Kidney epithelial cell (primary cell): ENCODE results near the gene MCC. TPM values are rescaled to one million over a fixed set of nuclear protein-coding genes. Genes with fewer than 3 reads are reported as not detected.

ENCODE experiments used
- DNase-seq: peaks from one replicate; pipeline ENCODE4 v3.0.0-alpha.2; 2010; ENCODE audit warnings: low read depth
- H3K27me3 ChIP-seq: 2 replicates; pipeline ENCODE4 v1.6.0; 2011; ENCODE audit warnings: low read length; ENCODE audit not compliant: control insufficient read depth, insufficient read depth
- H3K36me3 ChIP-seq: 2 replicates; pipeline ENCODE4 v1.5.1; 2011; ENCODE audit warnings: low read length; ENCODE audit not compliant: control insufficient read depth, insufficient read depth
- H3K4me3 ChIP-seq: 2 replicates; pipeline ENCODE4 v1.5.1; 2011; ENCODE audit warnings: low read depth, mild to moderate bottlenecking, control low read depth, low read length
- total RNA-seq: library from RNA; depleted of rRNA; stranded (reverse); fragments of >200 nt; gene quantifications from 2 replicates; pipeline ENCODE4 v1.2.3, GENCODE V29; 2015
- TF ChIP-seq, protein P1 (sequence below): IDR thresholded peaks from 2 replicates; pipeline ENCODE4 v1.5.1; 2011; ENCODE audit warnings: mild to moderate bottlenecking, moderate library complexity, low read length, control low read depth, inconsistent platforms; ENCODE audit not compliant: insufficient read depth, poor library complexity, severe bottlenecking

The MCC gene
- total RNA-seq, 1 donor from 2014 or later = 16.7 TPM

DNA sequence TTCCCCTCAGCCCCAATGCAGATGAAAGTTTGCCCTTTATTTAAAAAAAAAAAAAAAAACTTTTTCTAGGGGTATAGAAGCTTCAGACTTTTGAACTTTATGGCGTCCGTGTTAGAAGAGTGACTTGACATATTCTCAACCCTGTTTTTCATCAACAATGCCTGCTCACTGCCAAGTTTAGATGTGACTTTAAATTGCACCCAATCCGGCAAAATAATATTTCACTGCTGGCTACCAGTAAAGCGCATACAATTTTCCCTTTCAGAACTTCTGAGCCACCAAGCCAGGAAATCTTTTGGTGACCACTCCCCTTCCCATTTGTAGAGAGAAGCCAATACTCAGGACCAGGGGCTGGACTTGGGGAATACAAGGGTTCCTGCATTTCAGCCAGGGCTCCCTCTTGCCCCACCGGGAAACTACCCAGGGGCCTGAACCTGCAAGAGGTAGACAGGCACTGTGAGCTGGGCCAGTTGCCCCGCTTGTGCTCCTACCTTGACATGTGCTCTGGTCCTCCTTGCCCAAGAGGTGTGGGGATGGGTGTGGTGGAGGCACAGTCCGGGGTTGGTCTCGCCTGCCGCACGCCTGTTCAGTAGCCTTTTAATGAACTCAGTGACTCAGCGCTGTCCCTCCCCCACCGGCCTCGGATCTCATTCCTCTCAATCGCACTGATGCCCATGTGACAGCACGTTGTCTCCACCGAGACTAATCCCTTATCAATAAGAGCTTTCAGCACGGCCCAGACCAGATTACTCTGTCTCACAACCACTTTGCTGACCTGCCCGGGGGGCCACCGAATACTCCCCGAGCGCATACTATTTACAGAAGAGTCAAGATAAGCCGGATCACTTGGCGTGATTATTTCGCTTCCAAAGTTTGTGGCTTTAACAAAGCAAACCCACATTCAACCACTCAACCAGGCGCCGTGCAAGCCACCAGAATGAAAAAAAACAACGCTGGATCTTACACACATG, 285.2 kb downstream of the MCC start:
- Histone ChIP-seq H3K4me3 (no peak overlapping the region), H3K27me3 (no peaks in the 10 kb centered on the region), H3K36me3 (no peaks in the 10 kb centered on the region)
- DNase-seq = no peak
- TF ChIP-seq, protein P1, sequence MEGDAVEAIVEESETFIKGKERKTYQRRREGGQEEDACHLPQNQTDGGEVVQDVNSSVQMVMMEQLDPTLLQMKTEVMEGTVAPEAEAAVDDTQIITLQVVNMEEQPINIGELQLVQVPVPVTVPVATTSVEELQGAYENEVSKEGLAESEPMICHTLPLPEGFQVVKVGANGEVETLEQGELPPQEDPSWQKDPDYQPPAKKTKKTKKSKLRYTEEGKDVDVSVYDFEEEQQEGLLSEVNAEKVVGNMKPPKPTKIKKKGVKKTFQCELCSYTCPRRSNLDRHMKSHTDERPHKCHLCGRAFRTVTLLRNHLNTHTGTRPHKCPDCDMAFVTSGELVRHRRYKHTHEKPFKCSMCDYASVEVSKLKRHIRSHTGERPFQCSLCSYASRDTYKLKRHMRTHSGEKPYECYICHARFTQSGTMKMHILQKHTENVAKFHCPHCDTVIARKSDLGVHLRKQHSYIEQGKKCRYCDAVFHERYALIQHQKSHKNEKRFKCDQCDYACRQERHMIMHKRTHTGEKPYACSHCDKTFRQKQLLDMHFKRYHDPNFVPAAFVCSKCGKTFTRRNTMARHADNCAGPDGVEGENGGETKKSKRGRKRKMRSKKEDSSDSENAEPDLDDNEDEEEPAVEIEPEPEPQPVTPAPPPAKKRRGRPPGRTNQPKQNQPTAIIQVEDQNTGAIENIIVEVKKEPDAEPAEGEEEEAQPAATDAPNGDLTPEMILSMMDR = no peak

DNA sequence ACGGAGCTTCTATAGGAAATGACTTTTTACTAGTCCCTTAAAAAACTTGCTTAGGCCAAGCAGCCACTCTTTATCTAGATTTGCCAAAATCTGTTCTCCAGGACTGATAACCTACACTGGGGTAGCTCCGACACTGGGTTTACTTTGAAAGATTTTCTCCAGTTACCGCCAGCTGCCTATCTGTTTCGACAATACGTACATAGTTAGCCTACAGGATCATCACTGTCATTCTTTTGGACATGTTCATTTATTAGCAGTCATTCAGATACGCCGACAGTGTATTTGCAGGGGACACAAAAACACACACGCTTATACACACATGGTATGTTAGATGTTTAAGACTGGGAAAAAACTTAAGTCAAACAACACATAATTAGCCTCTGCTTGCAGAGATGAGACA, 286.0 kb downstream of the MCC start:
- Histone ChIP-seq H3K36me3 (no peaks in the 10 kb centered on the region), H3K4me3 (no peak overlapping the region), H3K27me3 (no peaks in the 10 kb centered on the region)
- no peak for DNase-seq
- TF ChIP-seq, protein P1 = no peak

DNA sequence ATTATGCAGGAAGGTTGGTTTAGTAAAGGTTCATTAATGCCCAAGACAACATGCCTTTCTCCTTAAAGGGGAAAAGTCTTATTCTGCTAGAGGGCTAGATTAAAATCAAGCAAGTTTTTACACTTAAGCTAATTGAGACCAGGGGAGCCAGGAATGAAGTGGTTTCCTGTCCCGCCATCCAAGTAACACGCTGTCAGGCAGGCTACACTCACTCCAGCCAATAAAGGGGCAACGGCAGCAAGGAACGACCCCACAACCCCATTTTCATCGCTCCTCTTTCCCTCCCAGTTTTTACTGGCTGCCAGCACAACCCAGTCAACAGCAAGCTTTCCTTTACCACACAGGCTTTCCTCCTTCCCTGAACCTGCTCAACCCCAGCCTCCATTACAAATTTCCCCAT, 286.5 kb downstream of the MCC start:
- DNase-seq = no peak

DNA sequence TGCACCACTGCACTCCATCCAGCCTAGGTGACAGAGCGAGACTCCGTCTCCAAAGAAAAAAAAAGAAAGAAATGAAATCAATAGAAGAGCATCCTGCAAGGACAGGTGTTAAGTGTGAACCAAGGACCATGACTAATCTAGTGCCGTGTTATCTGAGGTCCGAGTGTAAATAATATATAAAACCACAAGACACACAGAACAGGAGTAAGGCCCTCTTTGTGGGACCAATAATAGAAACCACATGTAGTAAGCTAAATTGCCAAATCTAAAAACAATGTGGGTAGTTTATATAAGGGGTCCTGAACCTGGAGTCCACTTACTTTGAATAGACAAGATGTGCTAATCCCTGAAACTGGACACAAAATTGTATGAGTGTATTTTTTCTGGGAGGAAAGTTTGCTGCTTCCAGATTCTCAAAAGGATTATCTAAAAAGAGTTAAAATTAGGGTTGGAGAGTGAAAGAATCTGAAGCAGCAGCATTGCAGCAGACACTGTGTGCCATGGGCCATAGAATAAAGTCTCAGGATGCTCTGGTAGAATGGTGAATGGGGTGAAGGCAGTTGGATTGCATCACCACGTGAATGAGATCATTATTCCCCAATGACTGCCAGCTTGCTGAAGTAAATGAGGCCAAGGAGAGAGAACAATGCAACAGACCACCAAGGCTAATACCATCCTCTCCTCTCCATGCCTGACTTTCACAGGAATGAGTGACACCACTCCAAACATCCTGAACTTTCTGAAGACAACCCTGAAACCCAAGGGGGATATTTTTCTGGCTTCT, 288.9 kb downstream of the MCC start:
- Histone ChIP-seq H3K4me3 (no peak overlapping the region), H3K27me3 (no peaks in the 10 kb centered on the region), H3K36me3 (no peaks in the 10 kb centered on the region)
- TF ChIP-seq, protein P1 = no peak
- DNase-seq = no peak

More for the DNA sequence above, 286.5 kb downstream of the MCC start:
- H3K4me3 ChIP-seq = no peak overlapping the region
- H3K36me3 ChIP-seq = no peaks in the 10 kb centered on the region
- H3K27me3 ChIP-seq = no peaks in the 10 kb centered on the region
- TF ChIP-seq, protein P1 = no peak

DNA sequence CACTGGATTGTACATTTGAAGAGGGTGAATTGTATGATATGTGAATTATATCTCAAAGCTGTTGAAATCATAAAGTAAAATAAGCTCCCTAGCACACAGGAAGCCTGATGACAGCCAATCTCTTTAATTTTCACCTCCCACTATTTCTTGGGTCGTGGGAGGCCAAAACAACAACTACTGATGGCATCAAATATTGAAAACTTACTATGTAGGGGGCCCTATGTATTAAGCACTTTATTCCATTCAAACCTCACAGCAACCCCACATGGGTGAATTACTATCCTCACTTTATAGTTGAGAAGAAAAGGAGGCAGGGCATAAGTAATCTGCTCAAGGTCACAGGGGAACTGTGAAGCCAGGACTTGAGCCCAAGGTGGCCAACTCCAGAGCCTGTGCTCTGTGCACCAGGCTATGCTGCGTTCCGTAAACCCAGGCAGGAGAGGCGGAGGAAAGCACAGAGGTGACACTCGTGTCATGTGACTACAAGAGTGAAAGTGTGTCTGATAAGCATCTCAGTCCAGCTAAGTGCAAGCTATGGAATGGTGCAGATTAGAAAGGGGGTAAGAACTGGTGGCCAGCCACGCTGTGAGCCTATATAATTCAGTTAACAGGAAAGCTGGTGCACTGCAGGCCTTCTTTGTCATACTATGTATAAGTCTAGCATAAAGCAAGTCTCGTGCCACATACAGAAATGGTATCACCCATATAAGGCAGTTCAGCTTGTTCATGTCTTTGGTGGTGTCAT, 290.6 kb downstream of the MCC start:
- no peak overlapping the region for H3K4me3 ChIP-seq
- no peak for DNase-seq
- H3K36me3 ChIP-seq = no peaks in the 10 kb centered on the region
- TF ChIP-seq, protein P1 = no peak
- H3K27me3 ChIP-seq = no peaks in the 10 kb centered on the region
